CD4-positive, alpha-beta T cell treated with Interleukin-17A for 4 hours (primary cell): ENCODE data around the gene ZBTB16.

ENCODE experiments used
- DNase-seq: peaks from one replicate; pipeline ENCODE4 v3.0.0-alpha.2; 2020; ENCODE audit warnings: mixed read lengths

Gene ZBTB16

GRCh38 chr11:114132944-114133394 is 73.5 kb downstream of the ZBTB16 start:
- no peak for DNase-seq

- no peak for DNase-seq
Measured at GRCh38 chr11:114133548-114134329, 74.2 kb downstream of the ZBTB16 start.

- no peak for DNase-seq
Measured at GRCh38 chr11:114134870-114135269, 75.4 kb downstream of the ZBTB16 start.

GRCh38 chr11:114135737-114136151 is 76.2 kb downstream of the ZBTB16 start:
- no peak for DNase-seq

- DNase-seq, result no peak
Measured at GRCh38 chr11:114136686-114137640, 77.5 kb downstream of the ZBTB16 start.

- DNase-seq, result no peak
Measured at GRCh38 chr11:114137838-114138237, 78.3 kb downstream of the ZBTB16 start.

GRCh38 chr11:114138411-114138810 is 78.9 kb downstream of the ZBTB16 start:
- DNase-seq, result no peak

- DNase-seq, result no peak
Measured at GRCh38 chr11:114140826-114141225, 81.3 kb downstream of the ZBTB16 start.

GRCh38 chr11:114141863-114142580 is 82.5 kb downstream of the ZBTB16 start:
- no peak for DNase-seq

GRCh38 chr11:114142707-114143106 is 83.2 kb downstream of the ZBTB16 start:
- DNase-seq, result no peak

- no peak for DNase-seq
Measured at GRCh38 chr11:114145166-114145775, 85.8 kb downstream of the ZBTB16 start.

- DNase-seq, result no peak
Measured at GRCh38 chr11:114147375-114148012, 88.0 kb downstream of the ZBTB16 start.

GRCh38 chr11:114148013-114148382 is 88.5 kb downstream of the ZBTB16 start:
- no peak for DNase-seq

- no peak for DNase-seq
Measured at GRCh38 chr11:114149689-114150407, 90.3 kb downstream of the ZBTB16 start.

GRCh38 chr11:114150671-114151070 is 91.2 kb downstream of the ZBTB16 start:
- DNase-seq, result no peak

GRCh38 chr11:114151631-114152030 is 92.1 kb downstream of the ZBTB16 start:
- no peak for DNase-seq

- DNase-seq, result no peak
Measured at GRCh38 chr11:114152162-114152561, 92.7 kb downstream of the ZBTB16 start.

GRCh38 chr11:114152785-114153184 is 93.3 kb downstream of the ZBTB16 start:
- DNase-seq, result no peak

- DNase-seq, result no peak
Measured at GRCh38 chr11:114153224-114153623, 93.7 kb downstream of the ZBTB16 start.

GRCh38 chr11:114154271-114155047 is 94.9 kb downstream of the ZBTB16 start:
- DNase-seq, result no peak

GRCh38 chr11:114155116-114155515 is 95.6 kb downstream of the ZBTB16 start:
- DNase-seq, result no peak
